H1 (cell line): ENCODE measurements around the gene KCND3. TPM values are rescaled to one million over a fixed set of nuclear protein-coding genes. Genes with fewer than 3 reads are reported as not detected.
A peak's percentile ranks its signal among the peaks of the same experiment; 100 is the strongest.

Source experiments
- CTCF ChIA-PET: fragments of 300-600 bp; sonication (Branson Sonifier 250); formaldehyde crosslinking; loops from one replicate; lab custom pipeline; 2021; ENCODE audit not compliant: partially characterized antibody; lab: Charles Lee
- POLR2A ChIA-PET: fragments of 300-600 bp; sonication (Branson Sonifier 250); formaldehyde crosslinking; loops from one replicate; lab custom pipeline; 2021; ENCODE audit warnings: inconsistent platforms; ENCODE audit not compliant: partially characterized antibody; lab: Charles Lee
- DNase-seq, 2 experiments: peaks; one replicate each; pipeline versions ENCODE4 v3.0.0 to v3.0.0-alpha.2; 2010 to 2022; ENCODE audit warnings: low spot score in 2 of 2, low read depth in 1 of 2, mixed read lengths in 1 of 2
- FAIRE-seq: peaks from 2 replicates; lab custom pipeline; 2011; peaks lifted over from hg19 to GRCh38; lab: Jason Lieb, UNC
- H2AFZ ChIP-seq: 2 replicates; pipeline ENCODE4 v1.8.1; 2012; ENCODE audit warnings: low read length, inconsistent platforms
- H2AK5ac ChIP-seq: 2 replicates; pipeline ENCODE4 v1.6.1; 2013; ENCODE audit warnings: low read depth, low read length
- H2BK120ac ChIP-seq: replicated peaks from 2 replicates; pipeline ENCODE3; 2013; ENCODE audit warnings: low read depth, low read length, inconsistent platforms
- H2BK12ac ChIP-seq: 2 replicates; pipeline ENCODE4 v1.6.1; 2013; ENCODE audit warnings: low read depth, low read length
- H2BK15ac ChIP-seq: 2 replicates; pipeline ENCODE4 v1.6.1; 2013; ENCODE audit warnings: low read length
- H2BK20ac ChIP-seq: 2 replicates; pipeline ENCODE4 v1.6.1; 2013; ENCODE audit warnings: low read length
- H2BK5ac ChIP-seq: 2 replicates; pipeline ENCODE4 v1.6.1; 2013; ENCODE audit warnings: low read depth, low read length
- H3K14ac ChIP-seq: 2 replicates; pipeline ENCODE4 v1.6.1; 2013; ENCODE audit warnings: inconsistent platforms; ENCODE audit not compliant: insufficient read length
- H3K18ac ChIP-seq: 2 replicates; pipeline ENCODE4 v1.6.1; 2013; ENCODE audit warnings: low read length; ENCODE audit errors: extremely low read depth
- H3K23ac ChIP-seq: 2 replicates; pipeline ENCODE4 v1.6.1; 2013; ENCODE audit warnings: inconsistent platforms; ENCODE audit not compliant: insufficient read length
- H3K23me2 ChIP-seq: 2 replicates; pipeline ENCODE4 v1.6.1; 2013; ENCODE audit warnings: low read depth, low read length
- H3K27ac ChIP-seq: 2 replicates; pipeline ENCODE4 v1.6.1; 2011; ENCODE audit warnings: low read depth, low read length, inconsistent platforms
- H3K27me3 ChIP-seq, 4 experiments: replicated peaks in 1 of 4; 1 replicate in 1 of 4; 2 replicates in 3 of 4; pipeline versions ENCODE4 v1.6.1 to v1.8.1; 2011 to 2013; ENCODE audit warnings: low read length in 3 of 4, mild to moderate bottlenecking in 3 of 4, inconsistent platforms in 2 of 4, mixed read lengths in 2 of 4, moderate library complexity in 1 of 4; ENCODE audit not compliant: control insufficient read depth in 3 of 4, insufficient read depth in 3 of 4; ENCODE audit errors: extremely low read depth in 1 of 4
- H3K36me3 ChIP-seq, 4 experiments: 2 replicates each; pipeline versions ENCODE4 v1.6.1 to v1.8.1; 2011 to 2013; ENCODE audit warnings: mild to moderate bottlenecking in 4 of 4, low read length in 3 of 4, moderate library complexity in 2 of 4, control low read depth in 1 of 4, inconsistent platforms in 1 of 4; ENCODE audit not compliant: insufficient read depth in 4 of 4, control insufficient read depth in 2 of 4
- H3K4ac ChIP-seq: replicated peaks from 2 replicates; pipeline ENCODE3; 2013; ENCODE audit warnings: low read length, low read depth, mixed read lengths, inconsistent platforms; ENCODE audit not compliant: insufficient read length
- H3K4me1 ChIP-seq, 4 experiments: replicated peaks in 1 of 4; 1 replicate in 1 of 4; 2 replicates in 3 of 4; pipeline versions ENCODE4 v1.6.1 to v1.8.1; 2011 to 2013; ENCODE audit warnings: low read length in 3 of 4, inconsistent platforms in 2 of 4, mixed read lengths in 1 of 4; ENCODE audit not compliant: insufficient read depth in 4 of 4, control insufficient read depth in 3 of 4
- H3K4me2 ChIP-seq, 2 experiments: 2 replicates each; pipeline versions ENCODE4 v1.6.1 to v1.8.1; 2011 to 2013; ENCODE audit warnings: low read depth in 2 of 2, low read length in 2 of 2, control low read depth in 1 of 2, inconsistent platforms in 1 of 2, mild to moderate bottlenecking in 1 of 2; ENCODE audit not compliant: insufficient read depth in 1 of 2
- H3K4me3 ChIP-seq, 4 experiments: fragments of 200-600, 300-600 bp in 1 of 4; sonication (generic), shearing (Covaris generic), sonication (Bioruptor Twin) in 1 of 4; 2 replicates each; pipeline versions ENCODE4 v1.5.1 to v1.8.1; 2011 to 2016; ENCODE audit warnings: low read length in 4 of 4, low read depth in 3 of 4, control low read depth in 2 of 4, inconsistent platforms in 2 of 4, mild to moderate bottlenecking in 2 of 4, mixed read lengths in 1 of 4, moderate library complexity in 1 of 4; ENCODE audit not compliant: insufficient read depth in 2 of 4; ENCODE audit errors: extremely low read depth in 1 of 4
- H3K56ac ChIP-seq: replicated peaks from 2 replicates; pipeline ENCODE3; 2013; ENCODE audit warnings: low read depth, mild to moderate bottlenecking, mixed read lengths, low read length, inconsistent platforms; ENCODE audit not compliant: insufficient read length
- H3K79me1 ChIP-seq: 2 replicates; pipeline ENCODE4 v1.6.1; 2013; ENCODE audit warnings: low read depth, low read length, control low read depth
- H3K79me2 ChIP-seq, 2 experiments: 2 replicates each; pipeline versions ENCODE4 v1.6.1 to v1.8.1; 2012 to 2013; ENCODE audit warnings: low read length in 2 of 2, mild to moderate bottlenecking in 2 of 2, inconsistent platforms in 1 of 2; ENCODE audit not compliant: insufficient read depth in 2 of 2, control insufficient read depth in 1 of 2
- H3K9ac ChIP-seq, 4 experiments: replicated peaks in 1 of 4; 1 replicate in 1 of 4; 2 replicates in 3 of 4; pipeline versions ENCODE4 v1.6.1 to v1.8.1; 2011 to 2013; ENCODE audit warnings: low read depth in 3 of 4, low read length in 3 of 4, control low read depth in 2 of 4, mild to moderate bottlenecking in 2 of 4, moderate library complexity in 2 of 4, inconsistent platforms in 1 of 4; ENCODE audit errors: extremely low read depth in 1 of 4
- H3K9me3 ChIP-seq, 2 experiments: 2 replicates each; pipeline versions ENCODE4 v1.6.1 to v1.8.1; 2012 to 2013; ENCODE audit warnings: mild to moderate bottlenecking in 2 of 2, moderate library complexity in 2 of 2, control low read depth in 1 of 2, inconsistent platforms in 1 of 2, low read depth in 1 of 2, low read length in 1 of 2, mixed read lengths in 1 of 2; ENCODE audit not compliant: insufficient read depth in 2 of 2
- H4K20me1 ChIP-seq, 2 experiments: replicated peaks in 1 of 2; 2 replicates each; pipeline versions ENCODE3 to v1.8.1; 2011 to 2013; ENCODE audit warnings: inconsistent platforms in 2 of 2, low read length in 2 of 2, mild to moderate bottlenecking in 1 of 2; ENCODE audit not compliant: insufficient read depth in 2 of 2, control insufficient read depth in 1 of 2
- H4K5ac ChIP-seq: 2 replicates; pipeline ENCODE4 v1.6.1; 2013; ENCODE audit warnings: low read length, low read depth, mixed read lengths, inconsistent platforms; ENCODE audit not compliant: insufficient read length
- H4K8ac ChIP-seq: 2 replicates; pipeline ENCODE4 v1.8.0; 2013; ENCODE audit warnings: mild to moderate bottlenecking, moderate library complexity, low read length, inconsistent platforms; ENCODE audit not compliant: insufficient read depth; ENCODE audit errors: extremely low read depth
- H4K91ac ChIP-seq: replicated peaks from 2 replicates; pipeline ENCODE3; 2013; ENCODE audit warnings: low read length, mixed read lengths, inconsistent platforms; ENCODE audit not compliant: insufficient read length
- ATF2 ChIP-seq: IDR thresholded peaks from 2 replicates; pipeline ENCODE4 v1.6.1; 2012; ENCODE audit warnings: low read length, inconsistent platforms
- ATF3 ChIP-seq: IDR thresholded peaks from 2 replicates; pipeline ENCODE4 v1.6.1; 2011; ENCODE audit warnings: low read depth, mild to moderate bottlenecking, low read length; ENCODE audit not compliant: insufficient read depth
- BCL11A ChIP-seq, 2 experiments: IDR thresholded peaks; one replicate each; pipeline ENCODE4 v1.6.1; 2011; ENCODE audit warnings: low read depth in 2 of 2, low read length in 2 of 2, mild to moderate bottlenecking in 2 of 2
- BRCA1 ChIP-seq: IDR thresholded peaks from 2 replicates; pipeline ENCODE4 v1.6.1; 2012; ENCODE audit warnings: low read depth, low read length, improper control_type of control experiment
- CHD1 ChIP-seq: IDR thresholded peaks from 2 replicates; pipeline ENCODE4 v1.6.1; 2012; ENCODE audit warnings: low read depth, low read length, improper control_type of control experiment
- E2F6 ChIP-seq: IDR thresholded peaks from 2 replicates; pipeline ENCODE4 v1.6.1; 2012; ENCODE audit warnings: inconsistent platforms
- FOSL1 ChIP-seq: IDR thresholded peaks from 2 replicates; pipeline ENCODE4 v1.6.1; 2011; ENCODE audit warnings: mild to moderate bottlenecking, low read depth, low read length, moderate library complexity; ENCODE audit not compliant: insufficient read depth
- MAFK ChIP-seq: IDR thresholded peaks from 2 replicates; pipeline ENCODE4 v1.6.1; 2012; ENCODE audit warnings: low read depth, mild to moderate bottlenecking, improper control_type of control experiment, low read length
- POLR2AphosphoS5 ChIP-seq: IDR thresholded peaks from 2 replicates; pipeline ENCODE4 v1.6.1; 2011; ENCODE audit warnings: low read depth, low read length
- RAD21 ChIP-seq, 2 experiments: IDR thresholded peaks in 1 of 2; conservative IDR thresholded peaks in 1 of 2; 2 replicates each; pipeline ENCODE4 v1.6.1; 2011; ENCODE audit warnings: low read depth in 2 of 2, low read length in 2 of 2, improper control_type of control experiment in 1 of 2, inconsistent platforms in 1 of 2, mild to moderate bottlenecking in 1 of 2, moderate library complexity in 1 of 2
- SRF ChIP-seq: IDR thresholded peaks from 2 replicates; pipeline ENCODE4 v1.6.1; 2011; ENCODE audit warnings: mild to moderate bottlenecking, low read depth, low read length, moderate library complexity
- WGBS, 2 experiments: shearing (Covaris generic) in 1 of 2; methylation state at CpG; one replicate each; pipeline versions ENCODE4 v1.1.6 to v1.1.7; 2013 to 2015; ENCODE audit warnings: low lambda C conversion rate in 2 of 2, mixed read lengths in 2 of 2, inconsistent platforms in 1 of 2, low coverage in 1 of 2, missing lambda C conversion rate in 1 of 2; ENCODE audit not compliant: insufficient replicate concordance in 2 of 2, insufficient coverage in 1 of 2, insufficient read length in 1 of 2; ENCODE audit errors: extremely low coverage in 1 of 2, missing lambda C conversion rate in 1 of 2; 5-methylcytosine and 5-hydroxymethylcytosine counted together
- polyA plus RNA-seq, 7 experiments: library from polyadenylated mRNA; depleted of rRNA in 3 of 7; stranded (reverse) in 5 of 7; unstranded in 2 of 7; fragments of >200 nt in 5 of 7; fragments of 200-250 nt in 2 of 7; gene quantifications; 1 replicate in 5 of 7; 2 replicates in 1 of 7; 4 replicates in 1 of 7; pipeline versions ENCODE4 v1.2.1 to v1.2.3, GENCODE V29; 2011 to 2013; ENCODE audit warnings: missing spikeins in 2 of 7, mixed read lengths in 2 of 7
- total RNA-seq: library from RNA; stranded (reverse); fragmentation: NEBNext Ultra II Directional; extraction: Animal tissue kit (Norgen Biotek cat#: 25700); gene quantifications from 2 replicates; pipeline ENCODE4 v1.2.1, GENCODE V29; 2021

The KCND3 gene
- total and polyA plus RNA-seq, 2 of the 8 experiments (the other 6 are each of a cell fraction or from before 2014, with no cell fraction given): 0.14 to 0.48 TPM

- Histone ChIP-seq H2BK20ac (no peak overlapping the region), H4K8ac (no peak overlapping the region), H4K20me1 (no peaks in the 10 kb centered on the region), H4K91ac (no peak overlapping the region), H3K23me2 (no peaks in the 10 kb centered on the region), H2BK15ac (no peak overlapping the region), H3K56ac (no peak overlapping the region), H3K36me3 (no peaks in the 10 kb centered on the region), H2AFZ (peak overlapping the region; percentile 29; the same call in 1 of the 2 replicates), H3K79me1 (no peaks in the 10 kb centered on the region), H3K9ac (no peak overlapping the region), H2BK5ac (no peak overlapping the region), H3K4me1 (no peaks in the 10 kb centered on the region; a peak in 2 of 7 replicates), H3K79me2 (no peaks in the 10 kb centered on the region), H3K4me3 (no peak overlapping the region), H3K9me3 (no peaks in the 10 kb centered on the region), H3K4ac (no peak overlapping the region), H3K4me2 (no peak overlapping the region), H3K27me3 (no peaks in the 10 kb centered on the region), H2AK5ac (no peak overlapping the region), H3K23ac (no peak overlapping the region), H3K14ac (no peak overlapping the region), H2BK120ac (no peak overlapping the region), H4K5ac (no peak overlapping the region), H3K27ac (no peak overlapping the region), H3K18ac (no peak overlapping the region), H2BK12ac (no peak overlapping the region)
- ChIA-PET POLR2A (no interaction called here), CTCF (interaction anchor here (1.2 kb wide), 2 partner anchors 9 to 12 kb away, joined by 3 to 4 read pairs; no protein-coding TSS in a partner anchor)
- FAIRE-seq (no peak), DNase-seq (no peak)
- WGBS, 2 experiments: 88% methylated on average over 4 of the region's 4 CpGs; no CpG with 5 or more reads in 1 of the 2 experiments
- TF ChIP-seq CHD1 (no peak), BCL11A (IDR thresholded peaks at IDR 0.05; ENCODE audit: low read depth in 2 of 2, low read length in 2 of 2) (no peak), POLR2AphosphoS5 (no peak), RAD21 (IDR thresholded peaks at IDR 0.05 in 1 of 2, conservative IDR thresholded peaks at IDR 0.05 in 1 of 2; ENCODE audit: low read depth in 2 of 2, low read length in 2 of 2) (no peak), MAFK (no peak), ATF2 (no peak), BRCA1 (no peak), E2F6 (no peak), SRF (no peak), ATF3 (no peak), FOSL1 (no peak)
Observed at GRCh38 chr1:111943066-111943465, 46.4 kb downstream of the KCND3 start.
